ENCODE measurements around the gene TIGD2.

GRCh38 chr4:89121387-89122068, 10.2 kb downstream of the TIGD2 start:
- TF ChIP-seq EP300 (IDR thresholded peaks at IDR 0.05; ENCODE audit: low read depth in 2 of 2, low read length in 2 of 2) (no peak), EP300 (CRISPR knock-in tag; IDR thresholded peaks at IDR 0.05; ENCODE audit: borderline replicate concordance) (no peak), RFX5 (IDR thresholded peaks at IDR 0.05; ENCODE audit: low read depth, low read length) (no peak), GTF2F1 (IDR thresholded peaks at IDR 0.05; ENCODE audit: low read length) (no peak), ZNF143 (CRISPR knock-in tag; IDR thresholded peaks at IDR 0.05) (no peak), ZFAT (CRISPR knock-in tag; conservative IDR thresholded peaks at IDR 0.05) (no peak), TARDBP (CRISPR knock-in tag; IDR thresholded peaks at IDR 0.05) (no peak), CREM (IDR thresholded peaks at IDR 0.05) (no peak), CREM (CRISPR knock-in tag; IDR thresholded peaks at IDR 0.05) (no peak)
- TF ChIP-seq, protein P1, sequence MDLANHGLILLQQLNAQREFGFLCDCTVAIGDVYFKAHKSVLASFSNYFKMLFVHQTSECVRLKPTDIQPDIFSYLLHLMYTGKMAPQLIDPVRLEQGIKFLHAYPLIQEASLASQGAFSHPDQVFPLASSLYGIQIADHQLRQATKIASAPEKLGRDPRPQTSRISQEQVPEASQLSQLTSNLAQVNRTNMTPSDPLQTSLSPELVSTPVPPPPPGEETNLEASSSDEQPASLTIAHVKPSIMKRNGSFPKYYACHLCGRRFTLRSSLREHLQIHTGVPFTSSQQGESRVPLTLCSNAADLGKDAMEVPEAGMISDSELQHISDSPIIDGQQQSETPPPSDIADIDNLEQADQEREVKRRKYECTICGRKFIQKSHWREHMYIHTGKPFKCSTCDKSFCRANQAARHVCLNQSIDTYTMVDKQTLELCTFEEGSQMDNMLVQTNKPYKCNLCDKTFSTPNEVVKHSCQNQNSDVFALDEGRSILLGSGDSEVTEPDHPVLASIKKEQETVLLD (CRISPR knock-in tag; IDR thresholded peaks at IDR 0.05; ENCODE audit: low read depth): no peak
- TF ChIP-seq, protein P2, sequence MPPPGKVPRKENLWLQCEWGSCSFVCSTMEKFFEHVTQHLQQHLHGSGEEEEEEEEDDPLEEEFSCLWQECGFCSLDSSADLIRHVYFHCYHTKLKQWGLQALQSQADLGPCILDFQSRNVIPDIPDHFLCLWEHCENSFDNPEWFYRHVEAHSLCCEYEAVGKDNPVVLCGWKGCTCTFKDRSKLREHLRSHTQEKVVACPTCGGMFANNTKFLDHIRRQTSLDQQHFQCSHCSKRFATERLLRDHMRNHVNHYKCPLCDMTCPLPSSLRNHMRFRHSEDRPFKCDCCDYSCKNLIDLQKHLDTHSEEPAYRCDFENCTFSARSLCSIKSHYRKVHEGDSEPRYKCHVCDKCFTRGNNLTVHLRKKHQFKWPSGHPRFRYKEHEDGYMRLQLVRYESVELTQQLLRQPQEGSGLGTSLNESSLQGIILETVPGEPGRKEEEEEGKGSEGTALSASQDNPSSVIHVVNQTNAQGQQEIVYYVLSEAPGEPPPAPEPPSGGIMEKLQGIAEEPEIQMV (CRISPR knock-in tag; IDR thresholded peaks at IDR 0.05; ENCODE audit: low read depth): no peak

Data from HepG2 (cell line).